Activated CD8-positive, alpha-beta memory T cell treated with anti-CD3 and anti-CD28 coated beads, Interleukin-2, amount 50 U/mL, for 48 hours (primary cell): ENCODE measurements around the gene RTEL1.
"Not testable (repeated sequence)": the region's sequence is repeated elsewhere in the genome, so short reads cannot be mapped to it uniquely, and the experiment has no call there.

Experiments
- DNase-seq: peaks from one replicate; pipeline ENCODE4 v3.0.0-alpha.2; 2020

Gene RTEL1

DNA sequence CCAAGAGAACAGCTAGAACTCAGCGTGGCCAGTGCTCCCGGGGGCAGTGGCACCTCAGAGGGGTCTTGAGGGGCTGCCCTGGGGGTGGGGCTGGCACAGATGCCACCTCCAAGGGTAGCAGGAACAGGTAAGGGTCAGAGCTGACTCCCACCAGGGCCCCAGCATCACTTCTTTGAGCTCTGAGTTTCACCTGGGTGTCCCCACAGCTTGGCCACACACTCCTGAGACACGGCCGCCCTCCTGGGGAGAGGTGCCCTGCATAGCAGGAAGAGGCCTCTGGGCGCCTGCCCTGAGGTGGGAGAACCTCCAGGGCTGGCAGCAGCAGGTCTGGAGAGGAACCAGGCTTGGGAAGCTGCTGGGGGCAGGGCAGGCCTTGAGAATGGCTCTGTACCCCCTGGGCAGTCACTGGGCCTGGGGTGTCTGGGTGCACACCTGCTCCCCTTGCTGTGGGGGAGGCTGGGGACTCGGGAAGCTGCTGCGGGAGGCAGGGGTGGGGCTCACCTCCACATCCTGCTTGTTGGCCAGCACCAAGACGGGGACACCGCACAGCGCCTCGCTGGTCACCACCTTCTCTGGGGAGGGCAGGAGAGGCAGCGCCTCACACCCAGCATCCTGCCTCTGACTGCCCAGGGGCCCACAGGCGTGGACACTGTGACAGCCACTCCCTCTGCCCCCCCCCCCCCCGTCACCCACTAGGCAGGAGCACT, 43.4 kb downstream of the RTEL1 start:
- peak; percentile 53 for DNase-seq

DNA sequence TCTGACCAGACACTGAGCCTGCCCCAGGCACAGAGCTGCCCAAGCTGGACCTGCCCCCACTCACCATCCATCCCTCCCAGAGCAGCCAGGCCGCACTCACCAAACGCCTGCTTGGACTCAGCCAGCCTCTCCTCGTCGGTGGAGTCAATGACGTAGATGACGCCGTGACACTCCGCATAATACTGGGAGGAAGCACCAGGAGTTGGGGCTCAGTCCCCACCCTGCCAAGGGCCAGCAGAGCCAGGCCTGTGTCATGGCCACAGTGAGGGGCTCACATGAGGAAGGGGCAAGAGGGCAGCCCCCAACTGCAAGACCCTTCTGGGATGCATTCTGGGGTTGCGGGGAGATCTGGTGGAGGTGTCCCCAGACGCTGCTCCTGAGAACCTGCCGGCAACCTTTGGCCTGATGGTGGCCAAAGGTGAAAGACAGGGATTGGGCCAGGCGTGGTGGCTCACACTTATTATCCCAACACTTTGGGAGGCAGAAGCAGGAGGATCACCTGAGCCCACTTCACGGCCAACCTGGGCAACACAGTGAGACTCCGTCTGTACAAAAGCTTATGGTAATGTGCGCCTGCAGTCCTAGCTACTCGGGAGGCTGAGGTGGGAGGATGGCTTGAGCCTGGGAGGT, 44.0 kb downstream of the RTEL1 start:
- DNase-seq: peak; percentile 54

DNA sequence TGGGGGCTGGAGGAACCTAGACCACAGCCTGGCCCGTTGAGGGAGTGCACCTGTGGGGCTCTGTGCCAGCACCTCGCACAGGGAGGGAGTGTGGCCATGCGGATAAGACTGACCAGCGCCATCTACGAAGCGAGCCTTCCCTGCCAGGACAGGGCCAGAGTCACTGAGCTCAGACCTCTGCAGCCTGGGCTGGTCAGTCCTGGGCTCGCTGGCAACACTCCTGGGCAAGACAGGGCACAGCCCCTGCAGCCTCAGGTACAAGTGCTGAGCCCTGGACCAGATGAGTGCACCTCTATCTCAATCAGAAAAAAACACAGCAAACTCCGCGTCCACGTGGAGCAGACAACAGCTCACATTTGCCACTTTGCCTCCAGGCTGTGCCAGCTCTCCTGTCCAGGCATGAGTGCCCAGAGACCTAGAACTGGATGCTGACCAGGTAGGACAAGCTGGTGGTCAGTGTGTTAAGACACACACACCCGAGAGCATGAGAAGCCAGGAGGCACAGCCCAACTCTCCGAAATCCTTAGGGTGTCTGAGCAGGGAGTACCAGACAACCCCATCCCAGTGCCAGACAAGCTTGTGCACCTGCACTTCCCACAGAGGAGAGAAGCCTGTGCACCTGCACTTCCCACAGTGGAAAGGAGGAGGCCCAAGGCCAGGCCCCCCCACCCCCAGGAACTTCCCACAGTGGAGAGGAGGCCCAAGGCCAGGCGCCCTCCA, 44.8 kb downstream of the RTEL1 start:
- peak; percentile 53 for DNase-seq

DNA sequence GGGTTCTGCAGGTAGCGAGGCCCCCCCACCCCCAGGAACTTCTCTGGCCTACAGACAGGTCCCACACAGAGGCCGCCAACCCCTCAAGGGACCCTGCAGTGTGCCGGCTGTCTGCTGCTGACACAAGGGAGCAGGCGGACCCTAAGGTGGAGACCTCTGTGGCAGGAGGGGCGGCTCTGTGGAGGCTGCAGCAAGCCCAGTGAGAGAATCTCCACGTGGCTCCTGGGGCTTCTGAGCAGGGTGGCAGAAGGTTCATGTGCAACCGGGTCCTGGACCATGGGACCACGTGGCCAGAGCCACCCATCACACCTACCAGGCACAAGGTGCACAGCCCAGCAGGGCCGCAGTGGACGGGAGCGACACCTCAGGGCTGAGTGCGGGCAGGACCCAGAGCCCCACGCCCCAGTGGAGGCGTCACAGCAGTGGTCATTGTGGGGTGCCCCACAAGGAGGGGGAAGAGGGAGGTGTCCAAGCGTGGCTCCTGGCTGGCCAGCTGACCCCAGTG, 45.4 kb downstream of the RTEL1 start:
- no peak for DNase-seq

DNA sequence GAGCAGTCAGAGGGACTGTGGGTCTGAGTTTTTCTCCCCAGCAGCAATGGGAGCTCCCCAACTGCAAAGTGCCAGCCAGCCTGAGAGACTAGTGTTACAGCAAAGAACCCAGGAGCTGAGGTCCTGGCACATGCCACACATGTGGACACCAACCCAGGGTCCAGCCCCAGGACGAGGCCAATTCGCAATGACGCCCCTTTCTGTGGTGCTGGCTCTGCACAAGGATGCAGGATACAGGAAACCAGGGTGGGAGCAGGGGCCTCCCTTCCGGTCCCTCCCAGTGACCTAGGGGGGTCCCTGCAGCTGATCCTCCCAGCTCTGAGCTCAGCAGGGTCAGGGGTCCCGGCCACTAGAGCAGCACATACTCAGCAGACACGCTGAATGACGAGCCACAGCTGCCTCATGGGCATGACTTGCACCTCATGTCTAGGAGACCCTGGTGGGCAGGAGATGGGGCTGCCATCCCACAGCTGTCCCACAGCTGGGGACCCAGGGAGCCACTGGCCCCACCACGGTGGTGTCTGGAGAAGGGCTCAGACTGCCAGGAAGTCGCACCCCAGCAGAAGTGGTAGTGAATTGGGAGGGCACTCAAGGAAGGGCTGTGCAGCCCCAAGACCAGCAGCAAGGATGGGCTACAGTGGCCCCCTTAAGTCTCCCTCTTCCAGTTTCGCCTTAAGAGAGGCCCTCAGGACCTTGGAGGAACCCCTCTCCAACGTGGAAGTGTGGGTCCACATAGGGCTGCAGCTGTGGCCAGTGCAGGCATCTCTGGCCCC, 46.0 kb downstream of the RTEL1 start:
- no peak for DNase-seq

DNA sequence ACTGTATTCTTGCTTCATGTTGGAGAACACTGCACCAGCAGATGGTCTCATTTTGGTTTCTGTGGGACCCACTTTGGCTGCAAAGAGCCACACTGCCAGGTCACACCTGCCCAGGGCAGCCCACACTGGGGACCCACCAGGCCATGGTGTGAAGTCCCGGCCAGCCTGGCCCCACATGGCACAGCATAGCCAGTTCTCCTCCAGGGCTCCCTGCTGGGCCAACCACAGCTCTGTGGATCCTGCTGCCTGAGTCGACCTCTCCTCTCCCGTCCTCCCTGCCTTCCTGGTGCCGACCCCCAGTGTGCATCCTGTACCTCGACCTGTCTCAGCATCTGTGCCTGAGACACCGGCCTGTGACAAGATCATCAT, 46.6 kb downstream of the RTEL1 start:
- peak; percentile 51 for DNase-seq

DNA sequence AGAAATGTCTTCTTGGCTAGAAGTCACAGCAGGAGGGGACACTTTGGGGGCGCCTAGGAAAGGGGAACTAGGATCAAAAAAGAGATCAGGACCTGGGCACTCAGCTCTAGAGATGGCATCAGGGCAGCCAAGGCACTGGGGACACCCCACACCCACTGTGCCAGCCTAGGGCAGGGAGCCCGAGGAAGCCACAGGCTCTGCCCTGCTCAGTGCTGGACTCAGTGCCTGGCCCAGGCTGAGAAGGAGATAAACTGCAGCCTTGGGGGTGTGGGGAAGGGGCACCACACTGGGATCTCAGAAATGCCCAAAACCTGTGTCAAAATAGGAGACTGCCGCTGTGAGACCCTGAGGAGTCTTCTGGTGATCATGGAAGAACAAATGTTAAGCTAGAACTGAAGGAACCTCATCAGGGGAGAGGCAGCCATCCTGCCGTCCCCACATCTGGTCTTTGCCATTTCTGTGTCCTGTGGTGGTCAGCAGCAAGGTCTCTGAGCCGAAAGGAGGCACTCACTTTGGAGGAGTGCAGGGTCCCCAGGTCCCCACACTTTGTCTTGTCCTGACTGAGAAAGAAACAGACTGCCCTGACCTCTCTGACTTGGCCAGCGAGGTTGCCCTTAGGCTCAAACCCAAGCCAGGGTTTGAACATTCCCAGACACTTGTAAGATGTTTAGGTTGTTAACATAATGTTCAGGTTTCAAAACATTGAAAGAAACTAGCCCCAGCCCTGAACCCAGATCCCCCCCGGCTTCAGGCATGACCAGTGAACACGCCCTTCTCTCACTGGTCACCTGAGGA, 47.3 kb downstream of the RTEL1 start:
- peak; percentile 50 for DNase-seq

DNA sequence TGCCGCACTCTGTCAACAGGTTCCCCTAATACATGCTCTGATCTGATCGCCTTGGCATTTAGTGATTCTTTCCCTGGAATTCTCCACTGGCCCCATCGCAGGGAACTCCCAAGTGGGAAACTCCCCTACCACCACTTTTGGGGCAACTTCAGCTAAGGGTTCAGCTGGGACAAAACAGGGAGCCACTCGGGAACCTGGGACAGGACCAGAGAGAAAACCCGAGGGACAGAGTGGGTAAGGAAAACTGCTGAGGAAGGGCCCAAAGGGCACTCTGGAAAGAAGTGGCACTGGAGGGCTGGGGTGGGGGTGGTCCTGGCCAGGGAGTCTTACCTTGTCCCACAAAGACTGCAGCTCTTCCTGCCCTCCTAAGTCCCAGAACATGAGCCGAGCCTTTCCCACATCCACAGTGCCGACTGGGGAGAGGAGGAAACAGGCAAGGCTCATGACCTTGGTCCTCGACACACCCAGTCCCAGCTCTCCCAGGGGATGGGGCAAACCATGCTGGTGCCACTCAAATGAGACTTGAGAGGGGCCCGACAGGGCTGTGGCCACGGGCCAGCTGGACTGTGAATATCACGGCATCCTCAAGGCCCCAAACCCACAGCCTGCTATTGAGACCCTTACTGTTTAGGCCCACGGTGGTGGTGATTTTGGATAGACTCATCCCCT, 48.0 kb downstream of the RTEL1 start:
- peak; percentile 50 for DNase-seq

DNA sequence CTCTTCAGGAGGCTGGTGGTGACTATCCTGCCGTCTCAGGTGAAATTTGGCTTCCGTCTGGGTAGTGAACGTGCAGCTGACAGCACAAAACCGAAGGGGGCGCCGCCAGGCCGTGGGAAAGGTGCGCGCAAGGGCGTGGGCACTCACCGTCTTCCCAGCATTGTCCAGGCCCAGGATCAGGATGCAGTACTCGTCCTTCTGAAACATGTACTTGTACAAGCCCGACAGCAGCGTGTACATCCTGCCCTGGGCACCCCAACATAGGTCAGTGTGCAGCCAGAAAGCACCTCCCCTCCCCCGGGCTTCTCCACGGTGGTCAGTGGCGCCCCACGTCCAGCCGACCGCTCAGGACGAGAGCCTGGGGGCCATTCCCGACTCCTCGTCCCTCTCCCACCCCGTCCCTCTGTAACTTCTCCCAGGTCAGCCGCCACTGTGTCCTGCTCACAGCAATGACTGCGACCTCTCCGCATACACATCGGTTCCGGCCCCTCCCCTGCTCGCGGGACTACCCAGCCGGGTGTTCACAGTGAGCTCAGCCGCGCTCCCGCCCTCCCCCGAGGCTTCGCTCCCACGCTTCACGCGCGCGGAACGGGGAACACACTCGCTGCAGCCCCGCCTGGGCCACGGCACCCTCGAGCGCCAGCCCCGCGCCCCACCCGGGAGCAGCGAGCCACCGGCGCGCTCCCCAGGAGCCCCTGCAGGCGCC, 48.9 kb downstream of the RTEL1 start:
- DNase-seq: peak; percentile 77

DNA sequence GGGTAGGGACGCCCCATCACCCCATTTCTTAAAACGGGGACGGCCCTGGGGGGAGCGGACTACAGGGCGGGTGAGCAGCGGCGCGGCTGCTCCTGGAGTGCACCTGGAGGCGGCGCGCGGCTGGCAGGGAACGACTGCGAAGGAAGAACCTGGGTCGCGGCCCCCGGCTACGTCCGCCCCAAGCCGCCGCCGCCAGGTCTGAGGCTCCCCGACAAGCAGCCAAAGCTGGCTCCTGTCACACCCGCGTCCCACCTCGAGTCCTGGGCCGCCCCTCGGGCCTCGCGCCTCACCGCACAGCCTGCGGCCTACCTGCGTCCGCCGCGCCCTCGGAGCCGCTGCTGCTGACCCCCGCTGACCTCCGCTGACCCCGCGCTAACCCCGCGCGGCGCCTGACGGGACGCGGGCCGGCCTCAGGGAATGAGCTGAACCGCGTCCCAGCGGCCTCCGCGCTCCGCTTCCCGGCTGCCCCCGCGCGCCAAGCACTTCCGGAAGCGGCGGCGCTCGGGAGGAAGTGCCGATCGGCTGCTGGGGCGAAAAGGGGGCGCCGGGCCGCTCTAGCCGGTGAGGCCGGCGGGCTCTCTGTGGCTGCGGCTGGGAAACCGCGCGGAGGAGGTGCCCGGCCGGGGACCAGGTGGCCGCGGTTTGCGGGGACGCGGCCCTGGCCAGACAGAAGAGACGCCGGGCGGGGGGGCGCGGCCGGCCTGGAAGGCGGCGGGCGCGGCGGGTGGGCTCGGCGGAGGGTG, 49.6 kb downstream of the RTEL1 start, which contains the start of the genes ARFRP1 and ZGPAT:
ARFRP1 (minus strand) TSS at position 419 of the 743 bp plus-strand sequence. CDS start 885 bp downstream, outside the sequence.
ZGPAT (plus strand) TSS at position 482 of the 743 bp plus-strand sequence. CDS start 542 bp downstream, outside the sequence.
- peak; percentile 91 for DNase-seq

DNA sequence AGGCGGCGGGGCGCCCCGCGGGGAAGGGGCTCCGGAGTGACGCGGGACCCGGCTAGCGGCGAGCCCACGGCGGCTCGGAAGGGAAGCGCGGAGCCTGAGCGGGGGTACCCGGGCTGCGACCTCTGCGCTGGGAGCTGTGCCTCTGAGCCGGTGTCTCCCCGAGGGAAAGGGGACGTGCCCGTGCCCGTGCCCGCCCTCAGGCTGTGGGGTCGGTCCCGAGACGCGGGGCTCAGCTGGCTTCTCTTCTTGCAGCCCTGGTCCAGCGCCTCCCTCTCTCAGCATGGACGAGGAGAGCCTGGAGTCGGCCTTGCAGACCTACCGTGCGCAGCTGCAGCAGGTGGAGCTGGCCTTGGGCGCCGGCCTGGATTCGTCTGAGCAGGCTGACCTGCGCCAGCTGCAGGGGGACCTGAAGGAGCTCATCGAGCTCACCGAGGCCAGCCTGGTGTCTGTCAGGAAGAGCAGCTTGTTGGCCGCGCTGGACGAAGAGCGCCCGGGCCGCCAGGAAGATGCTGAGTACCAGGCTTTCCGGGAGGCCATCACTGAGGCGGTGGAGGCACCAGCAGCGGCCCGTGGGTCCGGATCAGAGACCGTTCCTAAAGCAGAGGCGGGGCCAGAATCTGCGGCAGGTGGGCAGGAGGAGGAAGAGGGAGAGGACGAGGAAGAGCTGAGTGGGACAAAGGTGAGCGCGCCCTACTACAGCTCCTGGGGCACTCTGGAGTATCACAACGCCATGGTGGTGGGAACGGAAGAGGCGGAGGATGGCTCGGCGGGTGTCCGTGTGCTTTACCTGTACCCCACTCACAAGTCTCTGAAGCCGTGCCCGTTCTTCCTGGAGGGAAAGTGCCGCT, 50.4 kb downstream of the RTEL1 start:
- DNase-seq: peak; percentile 63

DNA sequence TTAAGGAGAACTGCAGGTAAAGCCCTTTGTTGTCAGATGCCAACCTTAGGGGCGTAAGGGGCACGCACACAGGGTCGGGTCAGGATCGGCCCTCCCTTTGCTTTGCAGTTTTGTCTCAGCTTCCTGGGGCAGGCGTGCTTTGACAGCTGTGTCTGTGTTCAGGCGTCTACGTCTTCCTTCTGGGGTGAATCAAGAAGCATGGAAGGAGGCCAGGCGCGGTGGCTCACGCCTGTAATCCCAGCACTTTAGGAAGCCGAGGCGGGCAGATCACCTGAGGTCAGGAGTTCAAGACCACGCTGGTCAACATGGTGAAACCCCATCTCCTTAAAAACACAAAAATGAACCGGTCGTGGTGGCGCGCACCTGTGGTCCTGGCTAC, 51.0 kb downstream of the RTEL1 start:
- no peak for DNase-seq

DNA sequence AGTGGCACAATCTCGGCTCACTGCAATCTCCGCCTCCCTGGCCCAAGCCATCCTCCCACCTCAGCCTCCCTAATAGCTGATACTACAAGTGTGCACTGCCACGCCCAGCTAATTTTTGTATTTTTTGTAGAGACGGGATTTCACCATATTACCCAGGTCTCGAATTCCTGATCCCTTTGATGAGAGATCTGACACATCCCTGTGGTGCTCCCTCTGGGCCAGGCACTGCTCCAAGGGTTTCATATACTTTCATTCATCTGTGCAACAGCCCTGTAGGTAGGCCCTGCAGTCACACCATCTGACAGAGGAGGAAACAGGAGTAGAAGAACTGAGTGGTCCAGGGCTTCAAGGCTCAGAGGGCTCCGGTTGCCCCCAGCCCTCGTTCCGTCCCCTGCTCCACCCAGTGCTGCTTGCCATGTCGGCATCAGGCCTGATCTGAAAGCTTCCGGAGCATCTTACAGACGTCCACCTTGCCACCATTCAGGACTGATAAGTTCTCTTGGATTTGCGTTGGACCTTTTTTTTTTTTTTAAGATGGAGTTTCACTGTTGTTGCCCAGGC, 53.1 kb downstream of the RTEL1 start:
- no peak for DNase-seq

DNA sequence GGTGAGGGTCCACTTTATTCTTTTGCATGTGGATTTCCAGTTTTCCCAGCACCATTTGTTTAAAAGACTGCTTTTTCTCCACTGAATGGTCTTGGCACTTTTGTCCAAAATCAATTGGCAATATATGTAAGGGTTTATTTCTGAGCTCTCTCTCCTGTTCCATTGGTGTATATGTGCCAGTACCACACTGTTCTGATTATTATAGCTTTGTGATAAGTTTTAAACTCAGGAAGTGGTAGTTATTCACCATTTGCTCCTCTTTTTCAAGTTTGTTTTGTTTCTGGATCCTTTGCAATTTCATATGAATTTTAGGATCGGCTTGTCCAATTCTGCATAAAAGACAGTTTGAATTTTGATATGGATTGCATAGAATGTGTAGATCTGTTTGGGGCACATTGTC, 54.1 kb downstream of the RTEL1 start:
- DNase-seq: no peak

DNA sequence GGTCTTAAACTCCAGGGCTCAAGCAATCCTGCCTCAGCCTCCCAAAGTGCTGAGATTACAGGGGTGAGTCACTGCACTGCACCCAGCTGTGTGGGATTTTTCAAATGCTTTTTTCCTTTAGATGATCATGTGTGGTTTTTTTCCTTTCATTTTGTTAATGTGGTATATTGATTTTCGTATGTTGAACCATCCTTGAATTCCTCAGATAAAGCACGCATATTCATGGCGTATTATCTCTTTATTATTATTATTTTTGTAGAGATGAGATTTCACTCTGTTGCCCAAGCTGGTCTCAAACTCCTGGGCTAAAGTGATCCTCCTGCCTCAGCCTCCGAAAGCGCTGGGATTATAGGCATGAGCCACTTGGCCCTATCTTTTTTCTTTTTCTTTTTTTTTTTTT, 56.7 kb downstream of the RTEL1 start:
- no peak for DNase-seq

DNA sequence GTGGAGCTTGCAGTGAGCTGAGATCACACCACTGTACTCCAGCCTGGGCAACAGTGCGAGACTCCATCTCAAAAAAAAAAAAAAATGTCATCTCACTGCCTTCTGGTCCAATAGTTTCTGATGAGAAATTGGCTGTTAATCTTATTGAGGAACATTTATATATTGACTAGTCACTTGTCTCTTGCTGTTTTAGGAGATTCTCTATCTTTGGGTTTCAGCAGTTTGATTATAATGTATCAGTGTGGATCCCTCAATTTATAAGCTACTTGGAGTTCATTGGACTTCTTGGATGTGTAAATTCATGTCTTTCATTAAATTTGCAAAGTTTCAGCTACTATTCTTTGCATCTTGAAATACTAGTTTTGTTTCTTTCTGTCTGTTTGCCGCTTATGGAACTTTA, 60.9 kb downstream of the RTEL1 start:
- no peak for DNase-seq

DNA sequence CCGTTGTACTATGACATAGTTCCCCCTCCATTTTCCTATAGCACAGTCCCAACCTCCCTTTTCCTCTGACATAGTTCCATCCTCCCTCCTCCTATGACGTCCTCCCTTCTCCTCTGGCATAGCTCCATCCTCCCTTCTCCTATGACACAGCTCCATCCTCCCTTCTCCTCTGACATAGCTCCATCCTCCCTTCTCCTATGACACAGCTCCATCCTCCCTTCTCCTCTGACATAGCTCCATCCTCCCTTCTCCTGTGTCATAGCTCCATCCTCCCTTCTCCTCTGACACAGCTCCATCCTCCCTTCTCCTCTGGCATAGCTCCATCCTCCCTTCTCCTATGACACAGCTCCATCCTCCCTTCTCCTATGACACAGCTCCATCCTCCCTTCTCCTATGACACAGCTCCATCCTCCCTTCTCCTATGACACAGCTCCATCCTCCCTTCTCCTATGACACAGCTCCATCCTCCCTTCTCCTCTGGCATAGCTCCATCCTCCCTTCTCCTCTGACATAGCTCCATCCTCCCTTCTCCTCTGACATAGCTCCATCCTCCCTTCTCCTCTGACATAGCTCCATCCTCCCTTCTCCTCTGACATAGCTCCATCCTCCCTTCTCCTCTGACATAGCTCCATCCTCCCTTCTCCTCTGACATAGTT, 65.0 kb downstream of the RTEL1 start:
- not testable (repeated sequence) for DNase-seq

DNA sequence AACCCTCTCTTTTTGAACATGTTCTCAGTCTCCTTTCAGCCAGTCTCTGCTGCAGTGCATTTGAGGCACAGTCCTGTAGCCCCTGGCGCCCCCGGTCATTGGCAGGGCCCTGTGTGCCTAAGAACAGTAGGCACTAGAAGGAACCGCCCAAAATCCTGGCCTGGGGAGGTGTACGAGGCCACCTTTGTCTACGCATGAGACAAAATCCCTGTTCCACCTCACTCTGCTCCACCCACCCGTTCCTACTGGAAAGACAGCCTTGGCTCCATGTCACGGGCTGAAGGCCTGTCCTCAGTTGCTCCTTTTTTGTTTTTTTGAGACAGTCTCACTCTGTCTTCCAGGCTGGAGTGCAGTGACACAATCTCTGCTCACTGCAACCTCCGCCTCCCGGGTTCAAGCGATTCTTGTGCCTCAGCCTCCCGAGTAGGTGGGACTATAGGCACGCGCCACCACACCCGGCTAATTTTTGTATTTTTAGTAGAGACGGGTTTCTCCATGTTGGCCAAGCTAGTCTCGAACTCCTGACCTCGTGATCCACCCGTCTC, 72.1 kb downstream of the RTEL1 start:
- not testable (repeated sequence) for DNase-seq
